Thoracic aorta (tissue), 2 donors: Measurements from ENCODE around the gene SPATS2L. TPM values are rescaled to one million over a fixed set of nuclear protein-coding genes. Genes with fewer than 3 reads are reported as not detected.

Experiments
- ATAC-seq: fragments of 150-250 bp; one replicate; pipeline ENCODE4 v1.8.0; 2017; ENCODE audit warnings: low read depth; ENCODE audit not compliant: insufficient number of reproducible peaks, low FRiP score
- DNase-seq: peaks from one replicate; pipeline ENCODE4 v3.0.0-alpha.2; 2020; ENCODE audit warnings: low spot score
- H3K27ac ChIP-seq, 2 donors: fragments of 200-600 bp; sonication (generic); 1 replicate in 1 of 2; 2 replicates in 1 of 2; pipeline ENCODE4 v1.5.1; 2016; ENCODE audit warnings: mild to moderate bottlenecking in 2 of 2, moderate library complexity in 2 of 2
- H3K27me3 ChIP-seq: fragments of 200-600 bp; sonication (generic); replicated peaks from 2 replicates; pipeline ENCODE4 v1.6.0; 2016; ENCODE audit warnings: mild to moderate bottlenecking; ENCODE audit not compliant: insufficient read depth
- H3K36me3 ChIP-seq: fragments of 200-600 bp; sonication (generic); one replicate; pipeline ENCODE4 v1.5.1; 2016
- H3K4me1 ChIP-seq, 2 donors: fragments of 200-600 bp; sonication (generic); 1 replicate in 1 of 2; 2 replicates in 1 of 2; pipeline versions ENCODE4 v1.5.1 to v1.6.0; 2016; ENCODE audit warnings: low read depth in 2 of 2, mild to moderate bottlenecking in 1 of 2; ENCODE audit not compliant: control insufficient read depth in 1 of 2
- H3K4me3 ChIP-seq: fragments of 200-600 bp; sonication (generic); 2 replicates; pipeline ENCODE4 v1.5.1; 2016; ENCODE audit warnings: mild to moderate bottlenecking
- H3K9me3 ChIP-seq: fragments of 200-600 bp; sonication (generic); 2 replicates; pipeline ENCODE4 v1.5.1; 2016
- total RNA-seq, 2 donors: library from RNA; depleted of rRNA; stranded (reverse); fragments of >200 nt; gene quantifications; one replicate each; pipeline versions ENCODE4 v1.1.0 to v1.2.3, GENCODE V29; 2016
- TF ChIP-seq, protein P1 (sequence below): fragments of 200-600 bp; sonication (generic); IDR thresholded peaks from one replicate; pipeline ENCODE4 v1.5.1; 2019; ENCODE audit warnings: antibody characterized with exemption

Gene SPATS2L
- total RNA-seq, 2 donors from 2014 or later: 47.7 to 90.3 TPM

DNA sequence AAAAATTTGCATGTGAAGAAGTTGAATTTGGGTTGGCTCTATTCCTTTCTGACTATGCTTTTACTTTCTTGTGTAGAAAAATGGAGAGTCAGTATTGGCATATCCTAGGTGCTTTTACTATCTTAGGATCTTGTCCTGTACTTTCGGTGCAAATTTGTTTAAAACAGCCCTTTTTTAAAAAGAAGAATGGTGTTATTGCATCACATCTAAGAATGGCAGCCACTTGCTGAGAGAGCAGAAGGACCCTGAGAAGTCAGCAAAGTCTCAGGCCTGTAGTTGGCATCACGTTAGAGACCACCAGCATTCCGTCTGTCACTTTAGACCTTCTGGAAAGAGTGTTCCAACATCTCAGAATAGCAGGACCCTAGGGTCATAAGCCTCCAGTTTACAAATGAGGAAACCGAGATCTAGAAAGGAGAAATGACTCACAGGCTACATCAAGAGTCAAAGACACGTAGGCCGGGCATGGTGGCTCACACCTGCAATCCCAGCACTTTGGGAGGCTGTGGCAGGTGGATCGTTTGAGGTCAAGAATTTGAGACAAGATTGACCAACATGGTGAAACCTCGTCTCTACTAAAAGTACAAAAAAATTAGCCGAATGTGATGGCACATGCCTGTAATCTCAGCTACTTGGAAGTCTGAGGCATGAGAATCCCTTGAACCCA is 42.5 kb downstream of the SPATS2L start:
- TF ChIP-seq, protein P1, sequence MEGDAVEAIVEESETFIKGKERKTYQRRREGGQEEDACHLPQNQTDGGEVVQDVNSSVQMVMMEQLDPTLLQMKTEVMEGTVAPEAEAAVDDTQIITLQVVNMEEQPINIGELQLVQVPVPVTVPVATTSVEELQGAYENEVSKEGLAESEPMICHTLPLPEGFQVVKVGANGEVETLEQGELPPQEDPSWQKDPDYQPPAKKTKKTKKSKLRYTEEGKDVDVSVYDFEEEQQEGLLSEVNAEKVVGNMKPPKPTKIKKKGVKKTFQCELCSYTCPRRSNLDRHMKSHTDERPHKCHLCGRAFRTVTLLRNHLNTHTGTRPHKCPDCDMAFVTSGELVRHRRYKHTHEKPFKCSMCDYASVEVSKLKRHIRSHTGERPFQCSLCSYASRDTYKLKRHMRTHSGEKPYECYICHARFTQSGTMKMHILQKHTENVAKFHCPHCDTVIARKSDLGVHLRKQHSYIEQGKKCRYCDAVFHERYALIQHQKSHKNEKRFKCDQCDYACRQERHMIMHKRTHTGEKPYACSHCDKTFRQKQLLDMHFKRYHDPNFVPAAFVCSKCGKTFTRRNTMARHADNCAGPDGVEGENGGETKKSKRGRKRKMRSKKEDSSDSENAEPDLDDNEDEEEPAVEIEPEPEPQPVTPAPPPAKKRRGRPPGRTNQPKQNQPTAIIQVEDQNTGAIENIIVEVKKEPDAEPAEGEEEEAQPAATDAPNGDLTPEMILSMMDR: no peak
- Histone ChIP-seq H3K27ac (no peak overlapping the region), H3K9me3 (no peaks in the 10 kb centered on the region), H3K4me3 (no peak overlapping the region), H3K36me3 (no peaks in the 10 kb centered on the region), H3K4me1 (peaks cover 7 to 66% of the 10 kb centered on the region in 2 donors), H3K27me3 (no peaks in the 10 kb centered on the region)
- ATAC-seq: no peak
- no peak for DNase-seq

DNA sequence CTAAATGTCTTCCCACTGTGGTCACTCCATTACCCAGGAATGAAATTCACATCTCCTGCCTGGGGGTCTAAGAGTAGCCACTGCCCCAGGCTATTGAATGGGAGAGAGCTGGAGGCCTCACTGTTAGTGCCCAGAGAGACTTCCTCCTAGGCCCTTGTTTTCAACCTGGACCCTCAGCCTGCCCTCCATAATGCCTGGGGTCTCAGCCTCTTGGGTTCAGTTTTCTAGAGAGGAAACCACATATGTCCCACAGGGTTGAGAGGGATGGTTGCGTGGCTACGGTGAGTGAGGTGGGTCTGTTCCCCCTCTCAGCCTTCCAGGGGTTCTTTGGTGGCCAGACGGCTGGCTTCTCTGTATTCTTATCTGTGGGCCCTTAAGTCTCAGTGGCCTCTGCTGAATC is 43.4 kb downstream of the SPATS2L start:
- peaks cover 7 to 66% of the 10 kb centered on the region in 2 donors for H3K4me1 ChIP-seq
- H3K27ac ChIP-seq: no peak overlapping the region
- no peaks in the 10 kb centered on the region for H3K36me3 ChIP-seq
- no peaks in the 10 kb centered on the region for H3K9me3 ChIP-seq
- H3K27me3 ChIP-seq: no peaks in the 10 kb centered on the region
- TF ChIP-seq, protein P1: no peak
- no peak overlapping the region for H3K4me3 ChIP-seq
- DNase-seq (no peak), ATAC-seq (no peak)

DNA sequence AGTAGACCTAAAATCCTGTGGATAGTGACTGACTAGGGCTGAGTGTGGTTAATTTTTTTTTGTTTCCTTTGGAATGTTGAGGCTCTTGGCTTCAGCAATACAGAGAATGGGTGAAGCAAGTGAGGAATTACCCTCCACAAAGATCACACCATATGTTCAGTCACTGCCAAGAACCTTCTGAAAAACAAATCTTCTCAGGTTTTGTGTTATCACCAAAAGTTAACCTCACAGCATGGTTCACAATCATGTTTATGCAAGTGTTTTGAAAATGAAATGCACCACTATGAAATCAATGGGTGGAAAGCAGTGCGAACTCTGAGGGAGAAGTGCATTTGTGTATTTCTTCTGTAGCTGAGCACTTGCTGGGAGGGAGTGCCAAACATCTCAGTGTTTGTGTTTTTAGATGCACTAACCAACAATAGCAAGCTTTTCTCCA is 44.4 kb downstream of the SPATS2L start:
- Histone ChIP-seq H3K9me3 (no peaks in the 10 kb centered on the region), H3K36me3 (no peaks in the 10 kb centered on the region), H3K27me3 (no peaks in the 10 kb centered on the region), H3K4me3 (no peak overlapping the region), H3K27ac (no peak overlapping the region), H3K4me1 (peaks cover 7 to 61% of the 10 kb centered on the region in 2 donors)
- DNase-seq (no peak), ATAC-seq (no peak)
- TF ChIP-seq, protein P1: no peak

DNA sequence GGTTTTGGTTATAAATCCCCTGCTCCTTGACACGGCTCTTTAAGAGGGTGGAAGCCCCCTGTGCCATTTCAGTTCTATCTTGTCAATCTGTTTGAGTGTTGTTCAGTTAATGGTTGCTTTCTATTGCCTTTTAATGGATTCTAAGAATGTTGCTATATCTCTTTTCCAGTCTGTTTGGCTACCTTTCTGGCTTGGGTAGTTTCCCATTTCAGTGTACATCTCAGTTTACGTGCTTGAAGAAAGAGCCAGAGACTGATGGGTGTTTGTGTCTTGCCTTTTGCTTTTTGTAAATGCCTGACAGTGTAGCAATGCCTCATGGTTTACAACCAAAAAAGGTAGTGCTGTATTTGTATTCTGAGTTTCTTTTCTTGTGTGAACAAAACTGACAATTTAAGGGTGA is 45.3 kb downstream of the SPATS2L start:
- Histone ChIP-seq H3K9me3 (no peaks in the 10 kb centered on the region), H3K4me3 (no peak overlapping the region), H3K36me3 (no peaks in the 10 kb centered on the region), H3K27me3 (no peaks in the 10 kb centered on the region), H3K4me1 (peaks cover 7 to 52% of the 10 kb centered on the region in 2 donors), H3K27ac (peak overlapping the region in 1 of 2 donors; percentile 69)
- DNase-seq (no peak), ATAC-seq (no peak)
- TF ChIP-seq, protein P1: no peak

DNA sequence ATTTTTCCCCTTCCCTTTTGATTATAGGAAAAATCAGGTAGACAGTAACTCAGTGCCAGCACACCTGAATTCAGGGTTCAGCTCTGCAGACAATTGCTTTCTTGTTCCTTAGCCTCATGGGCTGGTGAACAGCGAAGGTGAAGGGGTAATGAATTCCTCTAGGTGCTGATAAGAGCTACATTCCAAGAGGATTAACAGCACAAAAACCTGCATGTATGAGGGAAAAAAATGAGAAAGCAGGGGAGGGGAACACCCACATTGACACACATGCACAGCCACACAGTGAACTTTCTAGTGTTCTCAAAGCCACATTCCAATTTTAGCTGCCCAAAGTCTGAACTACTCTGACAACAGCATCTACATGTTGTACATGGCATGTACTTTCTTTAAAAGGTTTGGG is 46.1 kb downstream of the SPATS2L start:
- H3K4me1 ChIP-seq: peaks cover 7 to 52% of the 10 kb centered on the region in 2 donors
- no peaks in the 10 kb centered on the region for H3K36me3 ChIP-seq
- H3K4me3 ChIP-seq: peak overlapping the region; percentile 5
- H3K9me3 ChIP-seq: no peaks in the 10 kb centered on the region
- H3K27me3 ChIP-seq: no peaks in the 10 kb centered on the region
- H3K27ac ChIP-seq: peak overlapping the region; percentile 69 to 73
- no peak for DNase-seq
- ATAC-seq: peak; percentile 56
- TF ChIP-seq, protein P1: no peak
